K562 (cell line): ENCODE measurements around the gene FYB1. TPM values are rescaled to one million over a fixed set of nuclear protein-coding genes. Genes with fewer than 3 reads are reported as not detected.
A peak's percentile ranks its signal among the peaks of the same experiment; 100 is the strongest.

Experiments
- ATAC-seq: fragments of 200-7000 bp; cut with Tn5 transposase; 3 replicates; pipeline ENCODE4 v1.9.1; 2020; ENCODE audit warnings: moderate library complexity
- BruUV-seq: library from RNA; stranded (reverse); fragments of 400-500 nt; replicated peaks from 2 replicates; lab custom pipeline; 2021; lab: Mats Ljungman, UMichigan
- CTCF ChIA-PET: fragments of 300-600 bp; formaldehyde crosslinking; extraction: SDS; loops from one replicate; lab custom pipeline; 2021; ENCODE audit warnings: low intra/inter-chr PET ratio; lab: Yijun Ruan, JAX
- POLR2A ChIA-PET: fragments of 300-600, 350-650 bp; sonication (Branson Sonifier 250); formaldehyde crosslinking; extraction: SDS; loops from one replicate; lab custom pipeline; 2021; ENCODE audit warnings: antibody characterized with exemption, inconsistent platforms; lab: Yijun Ruan, JAX
- DNase-seq, 4 experiments: peaks; one replicate each; pipeline versions ENCODE4 v3.0.0 to v3.0.0-alpha.2; 2011 to 2018; ENCODE audit warnings: low spot score in 3 of 4, mixed read lengths in 3 of 4; ENCODE audit errors: extremely low read depth in 1 of 4
- FAIRE-seq: peaks from 2 replicates; lab custom pipeline; 2011; peaks lifted over from hg19 to GRCh38; lab: Jason Lieb, UNC
- H2AFZ ChIP-seq: 2 replicates; pipeline ENCODE4 v1.6.0; 2011; ENCODE audit warnings: low read depth, low read length, control low read depth, inconsistent platforms
- H3K27ac ChIP-seq: fragments of 200-600 bp; 3 replicates; pipeline ENCODE4 v1.8.0; 2011; ENCODE audit warnings: low read depth, mild to moderate bottlenecking, control low read depth, inconsistent platforms, low read length, moderate library complexity, mixed read lengths; ENCODE audit errors: extremely low read depth
- H3K27me3 ChIP-seq, 2 experiments: fragments of 300-600 bp in 1 of 2; 2 replicates in 1 of 2; 3 replicates in 1 of 2; pipeline versions ENCODE4 v1.6.0 to v1.8.0; 2011; ENCODE audit warnings: inconsistent platforms in 2 of 2, low read length in 2 of 2, mild to moderate bottlenecking in 1 of 2, mixed read lengths in 1 of 2, moderate library complexity in 1 of 2; ENCODE audit not compliant: control insufficient read depth in 2 of 2, insufficient read depth in 2 of 2
- H3K36me3 ChIP-seq: fragments of 300-600 bp; 3 replicates; pipeline ENCODE4 v1.8.0; 2011; ENCODE audit warnings: mild to moderate bottlenecking, low read length, inconsistent platforms; ENCODE audit not compliant: control insufficient read depth, insufficient read depth
- H3K4me1 ChIP-seq, 2 experiments: fragments of 200-600 bp in 1 of 2; replicated peaks in 1 of 2; 2 replicates in 1 of 2; 3 replicates in 1 of 2; pipeline versions ENCODE4 v1.5.1 to v1.8.0; 2011; ENCODE audit warnings: inconsistent platforms in 2 of 2, low read length in 2 of 2, mild to moderate bottlenecking in 1 of 2, mixed read lengths in 1 of 2, moderate library complexity in 1 of 2; ENCODE audit not compliant: control insufficient read depth in 2 of 2, insufficient read depth in 2 of 2
- H3K4me2 ChIP-seq: 2 replicates; pipeline ENCODE4 v1.6.1; 2011; ENCODE audit warnings: low read length, control low read depth, inconsistent platforms, mixed read lengths; ENCODE audit not compliant: insufficient read depth
- H3K4me3 ChIP-seq: fragments of 200-600 bp; sonication (generic), shearing (Covaris generic); 2 replicates; pipeline ENCODE4 v1.5.1; 2016; ENCODE audit warnings: control low read depth, inconsistent platforms
- H3K79me2 ChIP-seq: fragments of 200-600 bp; 3 replicates; pipeline ENCODE4 v1.8.0; 2011; ENCODE audit warnings: low read length, inconsistent platforms; ENCODE audit not compliant: control insufficient read depth, insufficient read depth
- H3K9ac ChIP-seq, 2 experiments: 2 replicates each; pipeline versions ENCODE4 v1.6.0 to v1.6.1; 2011; ENCODE audit warnings: low read depth in 2 of 2, low read length in 2 of 2, control low read depth in 1 of 2, inconsistent platforms in 1 of 2, mild to moderate bottlenecking in 1 of 2, mixed read lengths in 1 of 2; ENCODE audit not compliant: insufficient read depth in 1 of 2
- H3K9me1 ChIP-seq: one replicate; pipeline ENCODE4 v1.6.0; 2011; ENCODE audit warnings: inconsistent platforms, mild to moderate bottlenecking, low read length, moderate library complexity; ENCODE audit not compliant: control insufficient read depth, insufficient read depth
- H3K9me3 ChIP-seq: replicated peaks from 2 replicates; pipeline ENCODE4 v1.5.1; 2011; ENCODE audit warnings: low read depth, low read length, inconsistent platforms; ENCODE audit not compliant: control insufficient read depth, insufficient read depth
- H4K20me1 ChIP-seq: replicated peaks from 2 replicates; pipeline ENCODE4 v1.6.1; 2011; ENCODE audit warnings: low read length, inconsistent platforms, mixed read lengths; ENCODE audit not compliant: control insufficient read depth, insufficient read depth
- CREM ChIP-seq: IDR thresholded peaks from 2 replicates; pipeline ENCODE4 v1.6.1; 2014; ENCODE audit warnings: antibody characterized with exemption, low read depth
- ELF4 ChIP-seq: fragments of 450-650 bp; formaldehyde crosslinking; IDR thresholded peaks from 2 replicates; pipeline ENCODE4 v1.4.0; 2022; ENCODE audit warnings: missing genetic modification characterization
- HNRNPLL ChIP-seq: fragments of 200-400 bp; formaldehyde crosslinking; IDR thresholded peaks from 2 replicates; pipeline ENCODE4 v1.6.1; 2017; ENCODE audit warnings: low read length, low read depth, mild to moderate bottlenecking; ENCODE audit not compliant: poor library complexity, severe bottlenecking
- MLX ChIP-seq, 2 experiments: fragments of 450-650 bp in 1 of 2; sonication (generic) in 1 of 2; formaldehyde crosslinking; conservative IDR thresholded peaks; 2 replicates each; pipeline versions ENCODE4 v1.4.0 to v1.8.1; 2020 to 2022; ENCODE audit warnings: mild to moderate bottlenecking in 1 of 2, missing genetic modification reagents in 1 of 2
- RFX5 ChIP-seq: IDR thresholded peaks from 2 replicates; pipeline ENCODE4 v1.6.1; 2011; ENCODE audit warnings: low read depth, mild to moderate bottlenecking, improper control_type of control experiment, low read length
- ZBTB7A ChIP-seq: IDR thresholded peaks from 2 replicates; pipeline ENCODE4 v1.6.1; 2011; ENCODE audit warnings: low read depth, mild to moderate bottlenecking, low read length, moderate library complexity, borderline replicate concordance; ENCODE audit not compliant: control insufficient read depth
- ZNF589 ChIP-seq: fragments of 200-800 bp; sonication (Bioruptor generic); IDR thresholded peaks from 2 replicates; pipeline ENCODE4 v1.6.1; 2016; ENCODE audit warnings: low read depth, missing genetic modification characterization, missing compliant biosample characterization
- ZSCAN29 ChIP-seq: fragments of 450-650 bp; IDR thresholded peaks from 2 replicates; pipeline ENCODE4 v1.6.1; 2017
- WGBS: fragments of 100-300 bp; shearing (Covaris generic); methylation state at CpG from one replicate; pipeline ENCODE4 v1.1.6; 2016; ENCODE audit warnings: low coverage, mixed read lengths; ENCODE audit not compliant: insufficient coverage; ENCODE audit errors: missing lambda C conversion rate; 5-methylcytosine and 5-hydroxymethylcytosine counted together
- in situ Hi-C: fragments of 300-500 bp; cut with MboI; formaldehyde crosslinking; loops from 4 replicates; pipeline ENCODE4 v1.15.0; 2018; ENCODE audit warnings: inconsistent platforms, mixed read lengths
- intact Hi-C: fragments of 100-400 bp; cut with micrococcal nuclease; formaldehyde crosslinking; loops from 2 replicates; pipeline ENCODE4 v1.14.2; 2022
- polyA plus RNA-seq, 8 experiments: library from polyadenylated mRNA; depleted of rRNA in 4 of 8; stranded (reverse) in 5 of 8; unstranded in 3 of 8; fragments of >200 nt; fragmentation: Nextera tagmentation in 2 of 8; fragmentation: Illumina TruSeq in 1 of 8; extraction: Ambion mirVana in 2 of 8; extraction: Trizol in 1 of 8; gene quantifications; 2 replicates each; pipeline versions ENCODE4 v1.2.1 to v1.2.3, GENCODE V29; 2011 to 2014; ENCODE audit warnings: inconsistent platforms in 1 of 8, missing spikeins in 1 of 8
- total RNA-seq, 7 experiments: library from RNA; depleted of rRNA in 6 of 7; stranded (reverse); fragments of >200 nt in 6 of 7; fragmentation: Illumina TruSeq in 2 of 7; extraction: Trizol in 2 of 7; gene quantifications; 2 replicates each; pipeline versions ENCODE4 v1.2.1 to v1.2.3, GENCODE V29; 2011 to 2021; ENCODE audit warnings: low replicate concordance in 1 of 7
- TF ChIP-seq, protein P1 (sequence below): fragments of 450-650 bp; IDR thresholded peaks from 2 replicates; pipeline ENCODE4 v1.6.1; 2016

Gene FYB1
- total and polyA plus RNA-seq, 9 of the 15 experiments (the other 6 are each of a cell fraction or from before 2014, with no cell fraction given), result 4.7 to 31.5 (median 9.7) TPM

DNA sequence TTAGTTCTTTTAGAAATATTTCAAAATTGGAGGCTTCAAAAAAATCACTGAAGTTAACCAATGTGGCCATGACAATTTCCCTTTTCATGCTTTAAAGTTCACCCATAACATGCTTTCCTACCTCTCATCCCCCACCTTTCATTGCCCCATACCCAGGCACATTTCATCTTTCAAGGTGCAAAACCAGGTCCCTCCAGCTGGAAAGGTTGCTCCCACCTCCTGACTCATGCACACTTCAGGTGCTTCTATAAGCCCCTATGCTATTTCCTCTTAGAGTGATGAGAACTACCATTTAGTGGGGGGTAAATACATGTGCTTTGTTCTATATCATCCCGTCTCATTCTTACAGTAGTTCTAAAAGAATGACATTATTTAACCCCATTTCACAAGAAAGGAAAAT is 15.4 kb downstream of the FYB1 start:
- CTCF ChIA-PET, result no interaction called here
- BruUV-seq, result no TSS peak

DNA sequence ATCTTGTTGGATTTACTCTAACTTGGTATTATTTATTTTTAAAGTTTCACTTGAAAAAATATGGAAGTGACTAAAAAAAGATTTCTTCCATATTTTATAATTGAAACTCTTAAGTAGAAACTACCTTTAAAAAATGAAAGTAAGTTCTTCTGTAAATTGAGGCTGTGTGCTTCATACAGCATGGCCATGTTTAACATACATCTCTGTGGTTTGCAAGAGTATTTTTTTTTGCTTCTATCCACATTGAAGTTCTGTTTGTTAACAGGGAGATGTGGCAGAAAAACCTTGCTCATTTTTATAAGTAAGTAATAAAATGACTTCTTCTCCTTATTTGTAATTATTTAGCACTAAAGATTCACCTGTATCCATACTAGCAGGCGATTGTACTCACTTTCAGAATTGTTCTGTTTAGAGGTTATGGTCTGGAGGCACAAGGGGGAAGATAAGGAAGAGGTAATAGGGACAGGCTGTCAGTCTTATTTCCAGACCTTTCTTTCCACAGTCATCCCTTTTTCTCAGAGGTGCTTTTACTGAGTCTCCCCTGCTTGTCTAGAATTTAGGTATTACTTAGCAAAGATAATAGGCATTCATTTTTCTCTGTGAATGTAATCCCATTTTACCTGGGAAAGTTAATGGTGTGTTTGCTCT is 16.0 kb downstream of the FYB1 start:
- FAIRE-seq, result peak; percentile 23
- Histone ChIP-seq H3K4me3 (no peak overlapping the region), H3K9me1 (no peaks in the 10 kb centered on the region), H3K9ac (no peak overlapping the region; a peak in 1 of 4 replicates), H3K27ac (peak overlapping the region; percentile 61; the same call in 1 of the 3 replicates), H2AFZ (peak overlapping the region; percentile 85), H3K27me3 (no peaks in the 10 kb centered on the region), H3K79me2 (peaks cover 37% of the 10 kb centered on the region), H3K4me1 (peaks cover 4 to 21% of the 10 kb centered on the region in 2 experiments; a peak in 4 of 5 replicates), H3K36me3 (no peaks in the 10 kb centered on the region), H3K9me3 (no peaks in the 10 kb centered on the region), H4K20me1 (no peaks in the 10 kb centered on the region), H3K4me2 (no peak overlapping the region)
- peak; percentile 55 for ATAC-seq
- ChIA-PET POLR2A (interaction anchor here (0.5 to 0.8 kb wide), 3 partner anchors 9 to 222 kb away, joined by 3 to 4 read pairs (median 3); partner anchors contain the start of gene DAB2), CTCF (no interaction called here)
- WGBS, result 30% methylated on average over 1 of the region's 1 CpG
- no TSS peak for BruUV-seq
- intact Hi-C loops (loop anchor here (5.0 kb wide), 2 partner anchors 46 to 126 kb away; no protein-coding TSS in a partner anchor), in situ Hi-C loops (no loop called here)
- DNase-seq, result peak in 2 of 4 experiments; percentile 41 to 55
- TF ChIP-seq ZBTB7A (no peak), ZSCAN29 (no peak), ZNF589 (0 out of 2 replicates have a peak, but pooled peaks have one; percentile 7), RFX5 (no peak), HNRNPLL (no peak), ELF4 (CRISPR knock-in tag) (no peak), MLX (CRISPR knock-in tag; conservative IDR thresholded peaks at IDR 0.05) (0 out of 4 replicates have a peak, but pooled peaks of 1 of the 2 experiments have one; percentile 52)
- TF ChIP-seq, protein P1, sequence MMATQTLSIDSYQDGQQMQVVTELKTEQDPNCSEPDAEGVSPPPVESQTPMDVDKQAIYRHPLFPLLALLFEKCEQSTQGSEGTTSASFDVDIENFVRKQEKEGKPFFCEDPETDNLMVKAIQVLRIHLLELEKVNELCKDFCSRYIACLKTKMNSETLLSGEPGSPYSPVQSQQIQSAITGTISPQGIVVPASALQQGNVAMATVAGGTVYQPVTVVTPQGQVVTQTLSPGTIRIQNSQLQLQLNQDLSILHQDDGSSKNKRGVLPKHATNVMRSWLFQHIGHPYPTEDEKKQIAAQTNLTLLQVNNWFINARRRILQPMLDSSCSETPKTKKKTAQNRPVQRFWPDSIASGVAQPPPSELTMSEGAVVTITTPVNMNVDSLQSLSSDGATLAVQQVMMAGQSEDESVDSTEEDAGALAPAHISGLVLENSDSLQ, result peak; percentile 88

More for the DNA sequence above, 15.4 kb downstream of the FYB1 start:
- Histone ChIP-seq H3K79me2 (peaks cover 35% of the 10 kb centered on the region), H3K27ac (no peak overlapping the region; the same call in 2 of the 3 replicates), H3K9me3 (no peaks in the 10 kb centered on the region), H3K4me2 (no peak overlapping the region), H3K4me3 (no peak overlapping the region), H4K20me1 (no peaks in the 10 kb centered on the region), H3K36me3 (no peaks in the 10 kb centered on the region), H3K9me1 (no peaks in the 10 kb centered on the region), H2AFZ (peak overlapping the region; percentile 85), H3K9ac (no peak overlapping the region), H3K27me3 (no peaks in the 10 kb centered on the region), H3K4me1 (peaks cover 4 to 19% of the 10 kb centered on the region in 2 experiments; a peak in 4 of 5 replicates)
- POLR2A ChIA-PET, result interaction anchor here (0.5 to 0.6 kb wide), 2 partner anchors 195 to 221 kb away, joined by 3 read pairs; partner anchors contain the start of gene DAB2
- 79% methylated on average over 1 of the region's 1 CpG for WGBS
- no peak for ATAC-seq
- FAIRE-seq, result no peak
- intact Hi-C loops, result loop anchor here (5.0 kb wide), 2 partner anchors 47 to 127 kb away; no protein-coding TSS in a partner anchor
- DNase-seq, result no peak
- TF ChIP-seq CREM, result no peak
- in situ Hi-C loops, result no loop called here
